Stimulated activated CD8-positive, alpha-beta memory T cell treated with anti-CD3 and anti-CD28 coated beads, Interleukin-4, amount 100 ng/mL, for 4 hours (primary cell): ENCODE measurements around the gene CASP3.

Experiments used
- DNase-seq, 2 donors: peaks; one replicate each; pipeline ENCODE4 v3.0.0-alpha.2; 2020; ENCODE audit warnings: low read depth in 2 of 2, low spot score in 1 of 2

Gene CASP3

GRCh38 chr4:184649026-184649970 lies at the start of gene CASP3, which contains the start of gene PRIMPOL:
Gene CASP3 (minus strand): TSS chr4:184649447. CDS start chr4:184638453, 10,994 bp downstream.
Gene PRIMPOL (plus strand): TSS chr4:184649738. CDS start chr4:184657141, 7,403 bp downstream.
- peak; percentile 82 to 92 for DNase-seq

GRCh38 chr4:184697956-184698355 lies 48.7 kb upstream of the CASP3 start:
- no peak for DNase-seq

GRCh38 chr4:184695178-184695896 lies 46.1 kb upstream of the CASP3 start:
- no peak for DNase-seq

- DNase-seq, result no peak
These were observed 45.2 kb upstream of the CASP3 start for GRCh38 chr4:184694412-184694956.

- DNase-seq, result no peak
These were observed 43.8 kb upstream of the CASP3 start for GRCh38 chr4:184693056-184693455.

- DNase-seq, result no peak
These were observed 40.4 kb upstream of the CASP3 start for GRCh38 chr4:184689681-184690080.

GRCh38 chr4:184688447-184688846 lies 39.2 kb upstream of the CASP3 start:
- no peak for DNase-seq

GRCh38 chr4:184688005-184688404 lies 38.8 kb upstream of the CASP3 start:
- no peak for DNase-seq

- no peak for DNase-seq
These were observed 35.4 kb upstream of the CASP3 start for GRCh38 chr4:184684491-184685189.

- DNase-seq, result no peak
These were observed 32.7 kb upstream of the CASP3 start for GRCh38 chr4:184681916-184682315.

- DNase-seq, result no peak
These were observed 31.5 kb upstream of the CASP3 start for GRCh38 chr4:184680698-184681097.

- DNase-seq, result no peak
These were observed 26.7 kb upstream of the CASP3 start for GRCh38 chr4:184675821-184676492.

GRCh38 chr4:184675018-184675417 lies 25.8 kb upstream of the CASP3 start:
- no peak for DNase-seq

GRCh38 chr4:184674011-184674410 lies 24.8 kb upstream of the CASP3 start:
- DNase-seq, result no peak

- DNase-seq, result no peak
These were observed 23.5 kb upstream of the CASP3 start for GRCh38 chr4:184672741-184673140.

- DNase-seq, result no peak
These were observed 21.9 kb upstream of the CASP3 start for GRCh38 chr4:184671101-184671500.

- no peak for DNase-seq
These were observed 20.0 kb upstream of the CASP3 start for GRCh38 chr4:184669251-184669650.

GRCh38 chr4:184668511-184669114 lies 19.4 kb upstream of the CASP3 start:
- no peak for DNase-seq

- no peak for DNase-seq
These were observed 18.8 kb upstream of the CASP3 start for GRCh38 chr4:184668096-184668495.

- no peak for DNase-seq
These were observed 17.4 kb upstream of the CASP3 start for GRCh38 chr4:184666670-184667069.
